HepG2 (cell line): ENCODE results near the gene C14orf132. TPM values are rescaled to one million over a fixed set of nuclear protein-coding genes. Genes with fewer than 3 reads are reported as not detected.

Experiments
- CAMTA2 ChIP-seq: sonication (generic); formaldehyde crosslinking; IDR thresholded peaks from 2 replicates; pipeline ENCODE4 v1.4.0; 2020; ENCODE audit warnings: mild to moderate bottlenecking, missing genetic modification reagents, borderline replicate concordance
- U2AF2 ChIP-seq: fragments of 200-400 bp; formaldehyde crosslinking; IDR thresholded peaks from 2 replicates; pipeline ENCODE4 v1.6.1; 2017; ENCODE audit warnings: low read depth, mild to moderate bottlenecking, low read length
- ZNF12 ChIP-seq: sonication (generic); formaldehyde crosslinking; IDR thresholded peaks from 2 replicates; pipeline ENCODE4 v1.5.0; 2020; ENCODE audit warnings: missing genetic modification reagents
- ZNF350 ChIP-seq: sonication (generic); formaldehyde crosslinking; IDR thresholded peaks from 2 replicates; pipeline ENCODE4 v1.4.0; 2020; ENCODE audit warnings: mild to moderate bottlenecking, low read depth, missing genetic modification reagents, borderline replicate concordance
- ZNF432 ChIP-seq: sonication (generic); formaldehyde crosslinking; IDR thresholded peaks from 2 replicates; pipeline ENCODE4 v1.5.0; 2020; ENCODE audit warnings: missing genetic modification reagents, mild to moderate bottlenecking, borderline replicate concordance
- ZSCAN12 ChIP-seq: sonication (generic); formaldehyde crosslinking; IDR thresholded peaks from 2 replicates; pipeline ENCODE4 v1.9.0; 2021; ENCODE audit warnings: mild to moderate bottlenecking, missing genetic modification reagents
- polyA plus RNA-seq, 8 experiments: library from polyadenylated mRNA; depleted of rRNA in 3 of 8; stranded (reverse) in 7 of 8; unstranded in 1 of 8; fragments of >200 nt; fragmentation: Illumina TruSeq in 4 of 8; extraction: Trizol in 4 of 8; gene quantifications; 2 replicates each; pipeline versions ENCODE4 v1.2.1 to v1.2.3, GENCODE V29; 2011 to 2016; ENCODE audit warnings: low read depth in 4 of 8, missing spikeins in 1 of 8, mixed read lengths in 1 of 8; ENCODE audit not compliant: insufficient read depth in 1 of 8
- total RNA-seq, 5 experiments: library from RNA; depleted of rRNA; stranded (reverse); fragments of >200 nt; fragmentation: Illumina TruSeq; extraction: Trizol; gene quantifications; 2 replicates each; pipeline ENCODE4 v1.2.3, GENCODE V29; 2016; ENCODE audit warnings: low read depth in 1 of 5
- TF ChIP-seq, protein P1 (sequence below), 2 experiments: sonication (generic) in 1 of 2; formaldehyde crosslinking in 1 of 2; IDR thresholded peaks; 2 replicates each; pipeline versions ENCODE4 v1.4.0 to v1.6.1; 2016 to 2020; ENCODE audit warnings: borderline replicate concordance in 1 of 2, low read depth in 1 of 2, mild to moderate bottlenecking in 1 of 2, missing genetic modification reagents in 1 of 2
- TF ChIP-seq, protein P2 (sequence below), 2 experiments: sonication (generic) in 1 of 2; formaldehyde crosslinking in 1 of 2; IDR thresholded peaks; 2 replicates each; pipeline versions ENCODE4 v1.4.0 to v1.6.1; 2018 to 2020; ENCODE audit warnings: missing genetic modification reagents in 2 of 2, borderline replicate concordance in 1 of 2, low read depth in 1 of 2, mild to moderate bottlenecking in 1 of 2, missing biosample characterization in 1 of 2
- TF ChIP-seq, protein P3 (sequence below): sonication (generic); formaldehyde crosslinking; IDR thresholded peaks from 2 replicates; pipeline ENCODE4 v1.5.0; 2020; ENCODE audit warnings: missing genetic modification reagents, mild to moderate bottlenecking, borderline replicate concordance

C14orf132 gene
- total and polyA plus RNA-seq, 2 of the 13 experiments (the other 11 are each of a cell fraction or from before 2014, with no cell fraction given) = 0.13 to 0.15 TPM

DNA sequence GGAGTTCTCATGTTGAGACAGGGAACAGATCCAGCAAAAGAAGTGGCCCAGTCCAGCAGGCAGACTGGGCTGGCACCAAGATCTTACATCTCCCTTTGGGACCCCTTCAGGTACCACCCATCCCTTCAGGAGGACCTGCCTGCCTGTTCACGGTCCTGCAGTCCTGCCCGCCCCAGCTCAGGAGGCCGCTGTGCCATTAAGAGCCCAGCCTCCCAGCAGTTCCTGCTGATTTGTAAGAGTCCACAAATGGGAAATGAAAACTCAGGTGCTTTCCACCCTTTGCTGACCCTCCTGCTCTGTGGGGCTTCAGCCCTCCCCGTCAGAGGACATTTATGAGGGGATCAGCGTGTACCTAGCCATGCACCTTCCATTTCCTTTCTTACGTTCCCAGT is 39.5 kb downstream of the C14orf132 start (continued):
- TF ChIP-seq, protein P1, sequence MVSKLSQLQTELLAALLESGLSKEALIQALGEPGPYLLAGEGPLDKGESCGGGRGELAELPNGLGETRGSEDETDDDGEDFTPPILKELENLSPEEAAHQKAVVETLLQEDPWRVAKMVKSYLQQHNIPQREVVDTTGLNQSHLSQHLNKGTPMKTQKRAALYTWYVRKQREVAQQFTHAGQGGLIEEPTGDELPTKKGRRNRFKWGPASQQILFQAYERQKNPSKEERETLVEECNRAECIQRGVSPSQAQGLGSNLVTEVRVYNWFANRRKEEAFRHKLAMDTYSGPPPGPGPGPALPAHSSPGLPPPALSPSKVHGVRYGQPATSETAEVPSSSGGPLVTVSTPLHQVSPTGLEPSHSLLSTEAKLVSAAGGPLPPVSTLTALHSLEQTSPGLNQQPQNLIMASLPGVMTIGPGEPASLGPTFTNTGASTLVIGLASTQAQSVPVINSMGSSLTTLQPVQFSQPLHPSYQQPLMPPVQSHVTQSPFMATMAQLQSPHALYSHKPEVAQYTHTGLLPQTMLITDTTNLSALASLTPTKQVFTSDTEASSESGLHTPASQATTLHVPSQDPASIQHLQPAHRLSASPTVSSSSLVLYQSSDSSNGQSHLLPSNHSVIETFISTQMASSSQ (IDR thresholded peaks at IDR 0.05; ENCODE audit: low read depth) = no peak
- TF ChIP-seq, protein P1 (CRISPR knock-in tag; IDR thresholded peaks at IDR 0.05; ENCODE audit: borderline replicate concordance) = no peak
- TF ChIP-seq CAMTA2 (CRISPR knock-in tag) (no peak), U2AF2 (no peak), ZSCAN12 (CRISPR knock-in tag) (no peak), ZNF432 (CRISPR knock-in tag) (no peak), ZNF350 (no peak), ZNF12 (CRISPR knock-in tag) (no peak)
- TF ChIP-seq, protein P2, sequence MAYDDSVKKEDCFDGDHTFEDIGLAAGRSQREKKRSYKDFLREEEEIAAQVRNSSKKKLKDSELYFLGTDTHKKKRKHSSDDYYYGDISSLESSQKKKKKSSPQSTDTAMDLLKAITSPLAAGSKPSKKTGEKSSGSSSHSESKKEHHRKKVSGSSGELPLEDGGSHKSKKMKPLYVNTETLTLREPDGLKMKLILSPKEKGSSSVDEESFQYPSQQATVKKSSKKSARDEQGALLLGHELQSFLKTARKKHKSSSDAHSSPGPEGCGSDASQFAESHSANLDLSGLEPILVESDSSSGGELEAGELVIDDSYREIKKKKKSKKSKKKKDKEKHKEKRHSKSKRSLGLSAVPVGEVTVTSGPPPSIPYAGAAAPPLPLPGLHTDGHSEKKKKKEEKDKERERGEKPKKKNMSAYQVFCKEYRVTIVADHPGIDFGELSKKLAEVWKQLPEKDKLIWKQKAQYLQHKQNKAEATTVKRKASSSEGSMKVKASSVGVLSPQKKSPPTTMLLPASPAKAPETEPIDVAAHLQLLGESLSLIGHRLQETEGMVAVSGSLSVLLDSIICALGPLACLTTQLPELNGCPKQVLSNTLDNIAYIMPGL (CRISPR knock-in tag; IDR thresholded peaks at IDR 0.05; ENCODE audit: borderline replicate concordance in 1 of 2, low read depth in 1 of 2) = no peak
- TF ChIP-seq, protein P3, sequence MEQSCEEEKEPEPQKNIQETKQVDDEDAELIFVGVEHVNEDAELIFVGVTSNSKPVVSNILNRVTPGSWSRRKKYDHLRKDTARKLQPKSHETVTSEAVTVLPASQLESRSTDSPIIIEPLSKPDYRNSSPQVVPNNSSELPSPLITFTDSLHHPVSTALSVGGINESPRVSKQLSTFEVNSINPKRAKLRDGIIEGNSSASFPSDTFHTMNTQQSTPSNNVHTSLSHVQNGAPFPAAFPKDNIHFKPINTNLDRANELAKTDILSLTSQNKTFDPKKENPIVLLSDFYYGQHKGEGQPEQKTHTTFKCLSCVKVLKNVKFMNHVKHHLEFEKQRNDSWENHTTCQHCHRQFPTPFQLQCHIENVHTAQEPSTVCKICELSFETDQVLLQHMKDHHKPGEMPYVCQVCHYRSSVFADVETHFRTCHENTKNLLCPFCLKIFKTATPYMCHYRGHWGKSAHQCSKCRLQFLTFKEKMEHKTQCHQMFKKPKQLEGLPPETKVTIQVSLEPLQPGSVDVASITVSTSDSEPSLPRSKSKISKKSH (CRISPR knock-in tag) = no peak
